PFSK-1 (cell line): ENCODE results near the gene OGFOD3.

Experiments used
- POLR2AphosphoS5 ChIP-seq: IDR thresholded peaks from 2 replicates; pipeline ENCODE4 v1.6.1; 2012; ENCODE audit warnings: low read depth, mild to moderate bottlenecking, control low read depth, low read length, moderate library complexity
- TAF1 ChIP-seq: IDR thresholded peaks from 2 replicates; pipeline ENCODE4 v1.6.1; 2012; ENCODE audit warnings: low read length, control low read depth, borderline replicate concordance; ENCODE audit not compliant: insufficient read depth

DNA sequence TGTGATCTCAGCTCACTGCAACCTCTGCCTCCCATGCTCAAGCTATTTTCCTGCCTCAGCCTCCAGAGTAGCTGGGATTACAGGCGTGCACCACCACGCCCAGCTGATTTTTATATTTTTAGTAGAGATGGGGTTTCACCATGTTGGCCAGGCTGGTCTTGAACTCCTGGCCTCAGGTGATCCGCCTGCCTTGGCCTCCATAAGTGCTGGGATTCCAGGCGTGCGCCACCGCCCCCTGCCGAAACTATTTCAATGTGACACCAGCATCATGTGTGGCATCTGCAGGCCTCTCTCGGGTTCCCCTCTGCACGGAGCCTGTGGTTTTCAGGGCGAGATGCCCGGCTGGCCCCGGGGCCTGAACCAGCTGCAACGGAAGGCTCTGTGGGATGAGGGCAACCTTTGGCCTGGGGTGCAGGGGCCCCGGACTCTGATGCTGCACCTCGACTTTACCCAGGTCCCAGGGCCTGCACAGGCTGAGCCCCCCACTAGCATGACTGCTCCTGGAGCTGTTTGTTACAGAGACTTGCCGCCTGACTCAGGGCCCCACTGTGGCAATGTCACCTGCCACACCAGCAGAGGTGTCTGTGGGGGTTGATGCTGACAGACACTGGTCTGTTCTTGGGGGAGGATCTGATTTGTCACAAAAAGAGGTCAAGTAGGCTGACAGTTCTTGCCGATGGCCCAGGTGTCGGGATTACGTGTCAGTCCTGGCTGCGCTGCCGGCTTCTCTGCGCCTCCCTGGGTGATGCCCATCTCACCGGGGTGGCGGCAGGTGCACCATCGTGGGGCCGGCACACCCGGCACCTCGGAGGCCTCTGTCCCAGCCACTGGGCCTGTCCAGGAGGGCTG is 68.0 kb downstream of the OGFOD3 start:
- TF ChIP-seq TAF1 (no peak), POLR2AphosphoS5 (no peak)
